H1 (cell line): ENCODE measurements around the gene PIP4K2C. TPM values are rescaled to one million over a fixed set of nuclear protein-coding genes. Genes with fewer than 3 reads are reported as not detected.

Source experiments
- BCL11A ChIP-seq, 2 experiments: IDR thresholded peaks; one replicate each; pipeline ENCODE4 v1.6.1; 2011; ENCODE audit warnings: low read depth in 2 of 2, low read length in 2 of 2, mild to moderate bottlenecking in 2 of 2
- CBX5 ChIP-seq: fragments of 300-800, 300-1000 bp; sonication (generic); IDR thresholded peaks from 2 replicates; pipeline ENCODE4 v1.7.1; 2016; ENCODE audit warnings: antibody characterized with exemption, low read length, low read depth
- CBX8 ChIP-seq: fragments of 300-800, 300-1000 bp; sonication (generic); IDR thresholded peaks from 2 replicates; pipeline ENCODE4 v1.7.1; 2016; ENCODE audit warnings: low read depth, low read length, borderline replicate concordance
- CHD1 ChIP-seq: IDR thresholded peaks from 2 replicates; pipeline ENCODE4 v1.6.1; 2012; ENCODE audit warnings: low read depth, low read length, improper control_type of control experiment
- GABPA ChIP-seq: IDR thresholded peaks from 2 replicates; pipeline ENCODE4 v1.6.1; 2011; ENCODE audit warnings: mild to moderate bottlenecking, low read length, moderate library complexity, borderline replicate concordance; ENCODE audit not compliant: insufficient read depth
- HDAC6 ChIP-seq: IDR thresholded peaks from one replicate; pipeline ENCODE4 v1.7.1; 2012; ENCODE audit warnings: low read depth, mild to moderate bottlenecking, inconsistent platforms, low read length, moderate library complexity
- JUN ChIP-seq: IDR thresholded peaks from 2 replicates; pipeline ENCODE4 v1.6.1; 2011; ENCODE audit warnings: low read depth, mild to moderate bottlenecking, improper control_type of control experiment, low read length
- KDM1A ChIP-seq: fragments of 200-600, 300-600 bp; sonication (generic); IDR thresholded peaks from 2 replicates; pipeline ENCODE4 v1.7.1; 2016; ENCODE audit warnings: mild to moderate bottlenecking, low read length, borderline replicate concordance
- KDM4A ChIP-seq: IDR thresholded peaks from one replicate; pipeline ENCODE4 v1.7.1; 2012; ENCODE audit warnings: low read depth, mild to moderate bottlenecking, moderate library complexity, low read length, inconsistent platforms; ENCODE audit not compliant: severe bottlenecking
- MAFK ChIP-seq: IDR thresholded peaks from 2 replicates; pipeline ENCODE4 v1.6.1; 2012; ENCODE audit warnings: low read depth, mild to moderate bottlenecking, improper control_type of control experiment, low read length
- POU5F1 ChIP-seq: IDR thresholded peaks from 2 replicates; pipeline ENCODE4 v1.6.1; 2011; ENCODE audit warnings: low read depth, mild to moderate bottlenecking, low read length, moderate library complexity
- RAD21 ChIP-seq, 2 experiments: IDR thresholded peaks in 1 of 2; conservative IDR thresholded peaks in 1 of 2; 2 replicates each; pipeline ENCODE4 v1.6.1; 2011; ENCODE audit warnings: low read depth in 2 of 2, low read length in 2 of 2, improper control_type of control experiment in 1 of 2, inconsistent platforms in 1 of 2, mild to moderate bottlenecking in 1 of 2, moderate library complexity in 1 of 2
- RBBP5 ChIP-seq: IDR thresholded peaks from 2 replicates; pipeline ENCODE4 v1.7.1; 2012; ENCODE audit warnings: low read depth, mild to moderate bottlenecking, inconsistent platforms, low read length, moderate library complexity, borderline replicate concordance
- RFX5 ChIP-seq: IDR thresholded peaks from 2 replicates; pipeline ENCODE4 v1.6.1; 2011; ENCODE audit warnings: low read depth, low read length, improper control_type of control experiment, borderline replicate concordance
- RNF2 ChIP-seq: fragments of 200-900, 300-1000 bp; sonication (generic); IDR thresholded peaks from 2 replicates; pipeline ENCODE4 v1.7.1; 2016; ENCODE audit warnings: borderline replicate concordance, low read depth, mild to moderate bottlenecking, antibody characterized with exemption, low read length; ENCODE audit not compliant: poor library complexity, severe bottlenecking; ENCODE audit errors: missing control alignments
- RXRA ChIP-seq: IDR thresholded peaks from 2 replicates; pipeline ENCODE4 v1.6.1; 2011; ENCODE audit warnings: low read depth, mild to moderate bottlenecking, low read length, moderate library complexity; ENCODE audit not compliant: insufficient read depth
- SAP30 ChIP-seq: fragments of 300-600 bp; sonication (generic); IDR thresholded peaks from 2 replicates; pipeline ENCODE4 v1.7.1; 2012; ENCODE audit warnings: low read length, moderate library complexity, mild to moderate bottlenecking, inconsistent platforms; ENCODE audit not compliant: insufficient read depth, insufficient replicate concordance
- SIX5 ChIP-seq: IDR thresholded peaks from 2 replicates; pipeline ENCODE4 v1.6.1; 2011; ENCODE audit warnings: mild to moderate bottlenecking, low read depth, low read length
- SP2 ChIP-seq: IDR thresholded peaks from 2 replicates; pipeline ENCODE4 v1.6.1; 2012; ENCODE audit warnings: mild to moderate bottlenecking, low read length, inconsistent platforms
- SUZ12 ChIP-seq: fragments of 200-600 bp; sonication (generic); IDR thresholded peaks from 2 replicates; pipeline ENCODE4 v1.6.1; 2012; ENCODE audit warnings: mild to moderate bottlenecking, inconsistent platforms, low read length, moderate library complexity, mixed read lengths
- TBP ChIP-seq: IDR thresholded peaks from 2 replicates; pipeline ENCODE4 v1.6.1; 2011; ENCODE audit warnings: low read depth, low read length, improper control_type of control experiment
- TCF12 ChIP-seq: IDR thresholded peaks from 2 replicates; pipeline ENCODE4 v1.6.1; 2011; ENCODE audit warnings: low read depth, mild to moderate bottlenecking, low read length
- YY1 ChIP-seq: IDR thresholded peaks from 2 replicates; pipeline ENCODE4 v1.6.1; 2011; ENCODE audit warnings: low read depth, mild to moderate bottlenecking, low read length
- polyA plus RNA-seq, 7 experiments: library from polyadenylated mRNA; depleted of rRNA in 3 of 7; stranded (reverse) in 5 of 7; unstranded in 2 of 7; fragments of >200 nt in 5 of 7; fragments of 200-250 nt in 2 of 7; gene quantifications; 1 replicate in 5 of 7; 2 replicates in 1 of 7; 4 replicates in 1 of 7; pipeline versions ENCODE4 v1.2.1 to v1.2.3, GENCODE V29; 2011 to 2013; ENCODE audit warnings: missing spikeins in 2 of 7, mixed read lengths in 2 of 7
- total RNA-seq: library from RNA; stranded (reverse); fragmentation: NEBNext Ultra II Directional; extraction: Animal tissue kit (Norgen Biotek cat#: 25700); gene quantifications from 2 replicates; pipeline ENCODE4 v1.2.1, GENCODE V29; 2021

Gene PIP4K2C
- total and polyA plus RNA-seq, 2 of the 8 experiments (the other 6 are each of a cell fraction or from before 2014, with no cell fraction given) = 25.0 to 27.1 TPM

GRCh38 chr12:57609101-57609780, 18.2 kb downstream of the PIP4K2C start (continued):
- TF ChIP-seq GABPA (no peak), RXRA (no peak), TCF12 (0 out of 2 replicates have a peak, but pooled peaks have one; percentile 38), CBX8 (no peak), YY1 (no peak), RFX5 (no peak), SAP30 (no peak), RAD21 (IDR thresholded peaks at IDR 0.05 in 1 of 2, conservative IDR thresholded peaks at IDR 0.05 in 1 of 2; ENCODE audit: low read depth in 2 of 2, low read length in 2 of 2) (no peak), RNF2 (no peak), MAFK (no peak), KDM4A (peak; percentile 14), HDAC6 (no peak), RBBP5 (no peak), BCL11A (IDR thresholded peaks at IDR 0.05; ENCODE audit: low read depth in 2 of 2, low read length in 2 of 2) (no peak), CBX5 (no peak), SUZ12 (no peak), TBP (no peak), JUN (no peak), POU5F1 (no peak), SIX5 (no peak), CHD1 (no peak), SP2 (no peak), KDM1A (no peak)
